ENCODE results near the gene LRBA. TPM values are rescaled to one million over a fixed set of nuclear protein-coding genes. Genes with fewer than 3 reads are reported as not detected.

The LRBA gene
- total RNA-seq, 2 donors from 2014 or later: 30.9 to 33.7 TPM

- ATAC-seq (ENCODE audit: insufficient number of reproducible peaks, low FRiP score, low read depth) (no peak), DNase-seq (ENCODE audit: low spot score) (no peak)
- no peaks in the 10 kb centered on the region for H3K36me3 ChIP-seq
- TF ChIP-seq CTCF (IDR thresholded peaks at IDR 0.05): no peak
- no peak overlapping the region for H3K4me3 ChIP-seq
- no peaks in the 10 kb centered on the region for H3K4me1 ChIP-seq (ENCODE audit: control insufficient read depth in 1 of 2, low read depth in 2 of 2)
- no peaks in the 10 kb centered on the region for H3K9me3 ChIP-seq
- H3K27me3 ChIP-seq (replicated peaks; ENCODE audit: insufficient read depth): no peaks in the 10 kb centered on the region
- no peak overlapping the region for H3K27ac ChIP-seq
Observed at GRCh38 chr4:150773729-150774449, 241.2 kb downstream of the LRBA start.

- no peaks in the 10 kb centered on the region for H3K4me1 ChIP-seq (ENCODE audit: control insufficient read depth in 1 of 2, low read depth in 2 of 2)
- H3K27ac ChIP-seq: no peak overlapping the region
- no peak for TF ChIP-seq CTCF (IDR thresholded peaks at IDR 0.05)
- DNase-seq (ENCODE audit: low spot score) (no peak), ATAC-seq (ENCODE audit: insufficient number of reproducible peaks, low FRiP score, low read depth) (no peak)
- H3K4me3 ChIP-seq: no peak overlapping the region
- no peaks in the 10 kb centered on the region for H3K9me3 ChIP-seq
- no peaks in the 10 kb centered on the region for H3K36me3 ChIP-seq
- H3K27me3 ChIP-seq (replicated peaks; ENCODE audit: insufficient read depth): no peaks in the 10 kb centered on the region
Observed at GRCh38 chr4:150773032-150773431, 242.1 kb downstream of the LRBA start.

- H3K27ac ChIP-seq: no peak overlapping the region
- no peaks in the 10 kb centered on the region for H3K9me3 ChIP-seq
- DNase-seq (ENCODE audit: low spot score) (no peak), ATAC-seq (ENCODE audit: insufficient number of reproducible peaks, low FRiP score, low read depth) (no peak)
- no peaks in the 10 kb centered on the region for H3K27me3 ChIP-seq (replicated peaks; ENCODE audit: insufficient read depth)
- no peaks in the 10 kb centered on the region for H3K36me3 ChIP-seq
- no peaks in the 10 kb centered on the region for H3K4me1 ChIP-seq (ENCODE audit: control insufficient read depth in 1 of 2, low read depth in 2 of 2)
- H3K4me3 ChIP-seq: no peak overlapping the region
- TF ChIP-seq CTCF (IDR thresholded peaks at IDR 0.05): no peak
Observed at GRCh38 chr4:150771382-150771781, 243.7 kb downstream of the LRBA start.

- no peaks in the 10 kb centered on the region for H3K9me3 ChIP-seq
- no peaks in the 10 kb centered on the region for H3K36me3 ChIP-seq
- DNase-seq (ENCODE audit: low spot score): no peak
- no peak overlapping the region for H3K4me3 ChIP-seq
- no peaks in the 10 kb centered on the region for H3K27me3 ChIP-seq (replicated peaks; ENCODE audit: insufficient read depth)
- H3K4me1 ChIP-seq (ENCODE audit: control insufficient read depth in 1 of 2, low read depth in 2 of 2): no peaks in the 10 kb centered on the region
- no peak for ATAC-seq (ENCODE audit: insufficient number of reproducible peaks, low FRiP score, low read depth)
- no peak overlapping the region for H3K27ac ChIP-seq
- no peak for TF ChIP-seq CTCF (IDR thresholded peaks at IDR 0.05)
Observed at GRCh38 chr4:150769845-150770244, 245.2 kb downstream of the LRBA start.

- no peak for TF ChIP-seq CTCF (IDR thresholded peaks at IDR 0.05)
- Histone ChIP-seq H3K9me3 (no peaks in the 10 kb centered on the region), H3K36me3 (no peaks in the 10 kb centered on the region), H3K27me3 (replicated peaks; ENCODE audit: insufficient read depth) (no peaks in the 10 kb centered on the region), H3K4me3 (no peak overlapping the region), H3K27ac (no peak overlapping the region), H3K4me1 (ENCODE audit: control insufficient read depth in 1 of 2, low read depth in 2 of 2) (no peaks in the 10 kb centered on the region)
- no peak for ATAC-seq (ENCODE audit: insufficient number of reproducible peaks, low FRiP score, low read depth)
- no peak for DNase-seq (ENCODE audit: low spot score)
Observed at GRCh38 chr4:150769248-150769647, 245.8 kb downstream of the LRBA start.

All from thoracic aorta (tissue), 2 donors.